ENCODE results near the gene HAPSTR1.

The HAPSTR1 gene

GRCh38 chr16:9114842-9115241 lies 23.4 kb downstream of the HAPSTR1 start:
- TF ChIP-seq ZNF274 (IDR thresholded peaks at IDR 0.05; ENCODE audit: low read depth, low read length): no peak
- H3K4me3 ChIP-seq (ENCODE audit: low read length): no peak overlapping the region

- no peak for TF ChIP-seq ZNF274 (IDR thresholded peaks at IDR 0.05; ENCODE audit: low read depth, low read length)
- no peak overlapping the region for H3K4me3 ChIP-seq (ENCODE audit: low read length)
Measured at GRCh38 chr16:9115277-9115676, 23.8 kb downstream of the HAPSTR1 start.

- no peak for TF ChIP-seq ZNF274 (IDR thresholded peaks at IDR 0.05; ENCODE audit: low read depth, low read length)
- no peak overlapping the region for H3K4me3 ChIP-seq (ENCODE audit: low read length)
Measured at GRCh38 chr16:9116141-9116540, 24.7 kb downstream of the HAPSTR1 start.

GRCh38 chr16:9118170-9118569 lies 26.7 kb downstream of the HAPSTR1 start:
- no peak overlapping the region for H3K4me3 ChIP-seq (ENCODE audit: low read length)
- no peak for TF ChIP-seq ZNF274 (IDR thresholded peaks at IDR 0.05; ENCODE audit: low read depth, low read length)

- H3K4me3 ChIP-seq (ENCODE audit: low read length): no peak overlapping the region
- TF ChIP-seq ZNF274 (IDR thresholded peaks at IDR 0.05; ENCODE audit: low read depth, low read length): no peak
Measured at GRCh38 chr16:9119795-9120194, 28.4 kb downstream of the HAPSTR1 start.

- no peak for TF ChIP-seq ZNF274 (IDR thresholded peaks at IDR 0.05; ENCODE audit: low read depth, low read length)
- H3K4me3 ChIP-seq (ENCODE audit: low read length): no peak overlapping the region
Measured at GRCh38 chr16:9122342-9122741, 30.9 kb downstream of the HAPSTR1 start.

- H3K4me3 ChIP-seq (ENCODE audit: low read length): no peak overlapping the region
- TF ChIP-seq ZNF274 (IDR thresholded peaks at IDR 0.05; ENCODE audit: low read depth, low read length): no peak
Measured at GRCh38 chr16:9122969-9123368, 31.5 kb downstream of the HAPSTR1 start.

GRCh38 chr16:9123401-9123800 lies 32.0 kb downstream of the HAPSTR1 start:
- H3K4me3 ChIP-seq (ENCODE audit: low read length): no peak overlapping the region

GRCh38 chr16:9123871-9124270 lies 32.4 kb downstream of the HAPSTR1 start:
- TF ChIP-seq ZNF274 (IDR thresholded peaks at IDR 0.05; ENCODE audit: low read depth, low read length): no peak
- no peak overlapping the region for H3K4me3 ChIP-seq (ENCODE audit: low read length)

More at GRCh38 chr16:9123401-9123800, 32.0 kb downstream of the HAPSTR1 start:
- no peak for TF ChIP-seq ZNF274 (IDR thresholded peaks at IDR 0.05; ENCODE audit: low read depth, low read length)

GRCh38 chr16:9124444-9124843 lies 33.0 kb downstream of the HAPSTR1 start:
- TF ChIP-seq ZNF274 (IDR thresholded peaks at IDR 0.05; ENCODE audit: low read depth, low read length): no peak

GRCh38 chr16:9124908-9125584 lies 33.6 kb downstream of the HAPSTR1 start:
- no peak for TF ChIP-seq ZNF274 (IDR thresholded peaks at IDR 0.05; ENCODE audit: low read depth, low read length)
- no peak overlapping the region for H3K4me3 ChIP-seq (ENCODE audit: low read length)

More at GRCh38 chr16:9124444-9124843, 33.0 kb downstream of the HAPSTR1 start:
- no peak overlapping the region for H3K4me3 ChIP-seq (ENCODE audit: low read length)

- no peak overlapping the region for H3K4me3 ChIP-seq (ENCODE audit: low read length)
- TF ChIP-seq ZNF274 (IDR thresholded peaks at IDR 0.05; ENCODE audit: low read depth, low read length): no peak
Measured at GRCh38 chr16:9125658-9126505, 34.4 kb downstream of the HAPSTR1 start.

GRCh38 chr16:9126609-9127008 lies 35.2 kb downstream of the HAPSTR1 start:
- H3K4me3 ChIP-seq (ENCODE audit: low read length): no peak overlapping the region
- TF ChIP-seq ZNF274 (IDR thresholded peaks at IDR 0.05; ENCODE audit: low read depth, low read length): no peak

- no peak for TF ChIP-seq ZNF274 (IDR thresholded peaks at IDR 0.05; ENCODE audit: low read depth, low read length)
- no peak overlapping the region for H3K4me3 ChIP-seq (ENCODE audit: low read length)
Measured at GRCh38 chr16:9128346-9129342, 37.2 kb downstream of the HAPSTR1 start.

All from GM08714 (cell line).